Suprapubic skin (tissue), 4 donors: ENCODE measurements around the gene PDCD7. TPM values are rescaled to one million over a fixed set of nuclear protein-coding genes. Genes with fewer than 3 reads are reported as not detected.

Source experiments
- DNase-seq, 2 donors: peaks; one replicate each; pipeline ENCODE4 v3.0.0-alpha.2; 2019; ENCODE audit warnings: low spot score in 2 of 2
- H3K27ac ChIP-seq: fragments of 200-600 bp; sonication (generic); one replicate; pipeline ENCODE4 v1.5.1; 2019
- H3K27me3 ChIP-seq: fragments of 200-600 bp; sonication (generic); one replicate; pipeline ENCODE4 v1.5.1; 2019
- H3K36me3 ChIP-seq: fragments of 200-600 bp; sonication (generic); one replicate; pipeline ENCODE4 v1.5.1; 2019
- H3K4me1 ChIP-seq: fragments of 200-600 bp; sonication (generic); one replicate; pipeline ENCODE4 v1.5.1; 2019
- H3K4me3 ChIP-seq: fragments of 200-600 bp; sonication (generic); one replicate; pipeline ENCODE4 v1.5.1; 2019; ENCODE audit warnings: mild to moderate bottlenecking
- H3K9me3 ChIP-seq: fragments of 200-600 bp; sonication (generic); one replicate; pipeline ENCODE4 v1.5.1; 2019
- CTCF ChIP-seq, 2 donors: fragments of 200-600 bp in 1 of 2; fragments of 450-650 bp in 1 of 2; sonication (generic) in 1 of 2; IDR thresholded peaks; one replicate each; pipeline ENCODE4 v1.5.1; 2016 to 2019; ENCODE audit warnings: antibody characterized with exemption in 2 of 2, mild to moderate bottlenecking in 1 of 2, moderate library complexity in 1 of 2
- EP300 ChIP-seq: sonication (generic); formaldehyde crosslinking; IDR thresholded peaks from one replicate; pipeline ENCODE4 v1.6.1; 2017; ENCODE audit warnings: antibody characterized with exemption
- POLR2A ChIP-seq, 2 donors: fragments of 450-650 bp; IDR thresholded peaks; one replicate each; pipeline ENCODE4 v1.6.1; 2017; ENCODE audit warnings: antibody characterized with exemption in 2 of 2, mild to moderate bottlenecking in 2 of 2, moderate library complexity in 2 of 2
- POLR2AphosphoS5 ChIP-seq, 3 donors: sonication (generic); formaldehyde crosslinking; IDR thresholded peaks; one replicate each; pipeline ENCODE4 v1.6.1; 2017; ENCODE audit warnings: antibody characterized with exemption in 3 of 3
- WGBS: methylation state at CpG from one replicate; pipeline ENCODE4 v1.1.5; 2018; 5-methylcytosine and 5-hydroxymethylcytosine counted together
- total RNA-seq, 4 donors: library from RNA; depleted of rRNA; stranded (reverse); fragments of >200 nt; gene quantifications; one replicate each; pipeline ENCODE4 v1.1.0, GENCODE V29; 2016

Gene PDCD7
- total RNA-seq, 4 donors from 2014 or later = 18.1 to 46.3 (median 22.0) TPM

DNA sequence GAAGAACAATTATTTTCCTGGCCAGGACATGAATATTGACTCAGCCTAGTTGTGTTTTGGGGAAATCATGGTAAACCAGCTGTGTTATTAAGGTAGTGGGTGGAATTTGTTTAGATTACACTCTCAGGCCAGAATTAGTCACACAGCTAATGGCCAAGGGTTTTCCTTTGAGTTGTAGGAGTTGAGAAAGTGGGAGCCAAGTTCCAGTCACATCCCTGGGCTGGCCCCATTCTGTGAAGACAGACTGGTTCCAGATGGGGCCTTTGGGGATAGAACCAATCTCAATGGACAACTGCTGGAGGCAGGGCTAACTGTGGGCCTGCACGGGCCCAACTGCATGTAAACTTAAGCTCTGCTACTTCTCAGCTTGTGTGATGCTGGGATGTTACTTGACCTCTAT, 64.4 kb downstream of the PDCD7 start:
- Histone ChIP-seq H3K4me1 (peaks cover 31% of the 10 kb centered on the region), H3K36me3 (no peaks in the 10 kb centered on the region), H3K27ac (peak overlapping the region; percentile 88), H3K27me3 (peaks cover 22% of the 10 kb centered on the region), H3K4me3 (no peak overlapping the region), H3K9me3 (no peaks in the 10 kb centered on the region)
- no peak for DNase-seq
- no CpG with 5 or more reads among the region's 1 CpG for WGBS
- TF ChIP-seq POLR2A (IDR thresholded peaks at IDR 0.05) (no peak), POLR2AphosphoS5 (IDR thresholded peaks at IDR 0.05) (no peak), EP300 (no peak), CTCF (IDR thresholded peaks at IDR 0.05) (no peak)

DNA sequence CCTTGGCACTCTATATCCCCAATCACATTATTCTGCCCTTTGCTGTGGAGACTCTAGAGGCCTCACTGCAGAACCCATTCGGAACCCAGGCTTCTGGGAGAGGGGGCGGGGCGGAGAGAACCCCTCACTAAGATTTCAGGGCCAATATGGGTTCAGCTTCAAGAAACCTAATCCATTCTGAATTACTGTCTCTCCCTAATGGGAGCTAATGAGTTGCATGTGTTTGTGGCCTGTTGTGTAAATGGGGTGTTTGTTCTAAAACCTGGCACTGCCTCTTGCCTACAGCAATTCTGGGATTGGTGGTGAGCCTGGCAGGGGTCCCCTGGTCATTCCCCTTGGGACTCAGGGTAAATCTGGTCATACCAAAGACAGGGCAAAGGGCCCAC, 65.2 kb downstream of the PDCD7 start:
- H3K9me3 ChIP-seq = no peaks in the 10 kb centered on the region
- DNase-seq = no peak
- no peaks in the 10 kb centered on the region for H3K36me3 ChIP-seq
- H3K4me3 ChIP-seq = peak overlapping the region; percentile 54
- 62% methylated on average over 3 of the region's 3 CpGs for WGBS
- peaks cover 22% of the 10 kb centered on the region for H3K27me3 ChIP-seq
- peaks cover 31% of the 10 kb centered on the region for H3K4me1 ChIP-seq
- TF ChIP-seq CTCF (IDR thresholded peaks at IDR 0.05) (no peak), POLR2AphosphoS5 (IDR thresholded peaks at IDR 0.05) (no peak), EP300 (no peak), POLR2A (IDR thresholded peaks at IDR 0.05) (no peak)
- peak overlapping the region; percentile 88 for H3K27ac ChIP-seq

GRCh38 chr15:65067645-65068402, 65.8 kb downstream of the PDCD7 start, which contains the start of gene RASL12:
RASL12 (minus strand) TSS chr15:65067991; CDS start chr15:65067835, 156 bp downstream.
- 7% methylated on average over 13 of the region's 66 CpGs for WGBS
- Histone ChIP-seq H3K27ac (peak within 1 kb of the TSS; percentile 88), H3K27me3 (peaks cover 22% of the 10 kb centered on the region), H3K36me3 (no peaks in the 10 kb centered on the region), H3K4me3 (peak within 1 kb of the TSS; percentile 54), H3K4me1 (peaks cover 31% of the 10 kb centered on the region), H3K9me3 (no peaks in the 10 kb centered on the region)
- TF ChIP-seq CTCF (IDR thresholded peaks at IDR 0.05) (no peak), EP300 (no peak), POLR2AphosphoS5 (IDR thresholded peaks at IDR 0.05) (no peak), POLR2A (IDR thresholded peaks at IDR 0.05) (no peak)
- DNase-seq = no peak

Other genes starting within 250 kb of the PDCD7 start
- gene ANKDD1A, start 221.9 kb downstream of the PDCD7 start, total RNA-seq = 1 to 10 TPM; 2.1 to 3.6 (median 2.8) TPM
- 10 to 100 TPM; 57.0 to 84.3 (median 73.5) TPM for gene SPG21, start 143.9 kb downstream of the PDCD7 start, total RNA-seq
- 100 to 1,000 TPM in 1 of 4 donors, 10 to 100 TPM in 3; 11.7 to 159 (median 18.1) TPM for gene MTFMT, start 104.2 kb downstream of the PDCD7 start, total RNA-seq
- under 1 TPM in 1 of 4 donors, not detected in 3; 0.60 TPM for gene SLC51B, start 88.4 kb downstream of the PDCD7 start, total RNA-seq
- 1 to 10 TPM; 4.8 to 9.7 (median 6.7) TPM for gene RASL12, start 65.8 kb downstream of the PDCD7 start, total RNA-seq
- gene KBTBD13, start 57.1 kb downstream of the PDCD7 start, total RNA-seq = not detected
- 10 to 100 TPM in 1 of 4 donors, 1 to 10 TPM in 3; 2.3 to 21.4 (median 5.6) TPM for gene UBAP1L, start 18.6 kb downstream of the PDCD7 start, total RNA-seq
- 100 to 1,000 TPM in 1 of 4 donors, 10 to 100 TPM in 3; 45.5 to 103 (median 58.3) TPM for gene CLPX, start 51.5 kb upstream of the PDCD7 start, total RNA-seq
- gene CILP, start 77.7 kb upstream of the PDCD7 start, total RNA-seq = 10 to 100 TPM in 3 of 4 donors, 1 to 10 TPM in 1; 2.7 to 15.2 (median 11.3) TPM
- 10 to 100 TPM in 3 of 4 donors, 1 to 10 TPM in 1; 8.2 to 16.7 (median 11.7) TPM for gene PARP16, start 153.1 kb upstream of the PDCD7 start, total RNA-seq
- gene RNU5A-1, start 162.2 kb upstream of the PDCD7 start, total RNA-seq = not detected
- not detected for gene RNU5B-1, start 170.9 kb upstream of the PDCD7 start, total RNA-seq
- gene IGDCC3, start 244.2 kb upstream of the PDCD7 start, total RNA-seq = not detected